ENCODE results near the gene OSBPL7.

The OSBPL7 gene

GRCh38 chr17:47866941-47867340, 45.3 kb upstream of the OSBPL7 start:
- no peak for DNase-seq
- TF ChIP-seq, protein P1, sequence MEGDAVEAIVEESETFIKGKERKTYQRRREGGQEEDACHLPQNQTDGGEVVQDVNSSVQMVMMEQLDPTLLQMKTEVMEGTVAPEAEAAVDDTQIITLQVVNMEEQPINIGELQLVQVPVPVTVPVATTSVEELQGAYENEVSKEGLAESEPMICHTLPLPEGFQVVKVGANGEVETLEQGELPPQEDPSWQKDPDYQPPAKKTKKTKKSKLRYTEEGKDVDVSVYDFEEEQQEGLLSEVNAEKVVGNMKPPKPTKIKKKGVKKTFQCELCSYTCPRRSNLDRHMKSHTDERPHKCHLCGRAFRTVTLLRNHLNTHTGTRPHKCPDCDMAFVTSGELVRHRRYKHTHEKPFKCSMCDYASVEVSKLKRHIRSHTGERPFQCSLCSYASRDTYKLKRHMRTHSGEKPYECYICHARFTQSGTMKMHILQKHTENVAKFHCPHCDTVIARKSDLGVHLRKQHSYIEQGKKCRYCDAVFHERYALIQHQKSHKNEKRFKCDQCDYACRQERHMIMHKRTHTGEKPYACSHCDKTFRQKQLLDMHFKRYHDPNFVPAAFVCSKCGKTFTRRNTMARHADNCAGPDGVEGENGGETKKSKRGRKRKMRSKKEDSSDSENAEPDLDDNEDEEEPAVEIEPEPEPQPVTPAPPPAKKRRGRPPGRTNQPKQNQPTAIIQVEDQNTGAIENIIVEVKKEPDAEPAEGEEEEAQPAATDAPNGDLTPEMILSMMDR (IDR thresholded peaks at IDR 0.05; ENCODE audit: low read depth, low read length): no peak
- H3K4me1 ChIP-seq: no peaks in the 10 kb centered on the region; the same call in none of the 2 replicates
- H3K27me3 ChIP-seq: peaks cover 76% of the 10 kb centered on the region
- H3K36me3 ChIP-seq: no peaks in the 10 kb centered on the region
- H3K9me3 ChIP-seq: no peaks in the 10 kb centered on the region
- H3K4me3 ChIP-seq (ENCODE audit: low read depth, low read length): peak overlapping the region; percentile 2; the same call in 1 of the 2 replicates

GRCh38 chr17:47864791-47865216, 43.2 kb upstream of the OSBPL7 start:
- Histone ChIP-seq H3K4me1 (no peaks in the 10 kb centered on the region; the same call in none of the 2 replicates), H3K9me3 (no peaks in the 10 kb centered on the region), H3K27me3 (peaks cover 71% of the 10 kb centered on the region), H3K36me3 (no peaks in the 10 kb centered on the region), H3K4me3 (ENCODE audit: low read depth, low read length) (no peak overlapping the region)
- TF ChIP-seq, protein P1 (IDR thresholded peaks at IDR 0.05; ENCODE audit: low read depth, low read length): no peak
- no peak for DNase-seq

- no peak for DNase-seq
- H3K36me3 ChIP-seq: no peaks in the 10 kb centered on the region
- H3K4me1 ChIP-seq: no peaks in the 10 kb centered on the region; the same call in none of the 2 replicates
- peaks cover 71% of the 10 kb centered on the region for H3K27me3 ChIP-seq
- TF ChIP-seq, protein P1 (IDR thresholded peaks at IDR 0.05; ENCODE audit: low read depth, low read length): no peak
- H3K4me3 ChIP-seq (ENCODE audit: low read depth, low read length): no peak overlapping the region
- no peaks in the 10 kb centered on the region for H3K9me3 ChIP-seq
Observed at GRCh38 chr17:47862621-47863440, 41.2 kb upstream of the OSBPL7 start.

GRCh38 chr17:47860386-47860785, 38.8 kb upstream of the OSBPL7 start:
- TF ChIP-seq, protein P1 (IDR thresholded peaks at IDR 0.05; ENCODE audit: low read depth, low read length): no peak
- H3K36me3 ChIP-seq: no peaks in the 10 kb centered on the region
- H3K4me3 ChIP-seq (ENCODE audit: low read depth, low read length): no peak overlapping the region
- H3K4me1 ChIP-seq: no peaks in the 10 kb centered on the region; the same call in 1 of the 2 replicates
- H3K9me3 ChIP-seq: no peaks in the 10 kb centered on the region
- peaks cover 69% of the 10 kb centered on the region for H3K27me3 ChIP-seq
- no peak for DNase-seq

DNA sequence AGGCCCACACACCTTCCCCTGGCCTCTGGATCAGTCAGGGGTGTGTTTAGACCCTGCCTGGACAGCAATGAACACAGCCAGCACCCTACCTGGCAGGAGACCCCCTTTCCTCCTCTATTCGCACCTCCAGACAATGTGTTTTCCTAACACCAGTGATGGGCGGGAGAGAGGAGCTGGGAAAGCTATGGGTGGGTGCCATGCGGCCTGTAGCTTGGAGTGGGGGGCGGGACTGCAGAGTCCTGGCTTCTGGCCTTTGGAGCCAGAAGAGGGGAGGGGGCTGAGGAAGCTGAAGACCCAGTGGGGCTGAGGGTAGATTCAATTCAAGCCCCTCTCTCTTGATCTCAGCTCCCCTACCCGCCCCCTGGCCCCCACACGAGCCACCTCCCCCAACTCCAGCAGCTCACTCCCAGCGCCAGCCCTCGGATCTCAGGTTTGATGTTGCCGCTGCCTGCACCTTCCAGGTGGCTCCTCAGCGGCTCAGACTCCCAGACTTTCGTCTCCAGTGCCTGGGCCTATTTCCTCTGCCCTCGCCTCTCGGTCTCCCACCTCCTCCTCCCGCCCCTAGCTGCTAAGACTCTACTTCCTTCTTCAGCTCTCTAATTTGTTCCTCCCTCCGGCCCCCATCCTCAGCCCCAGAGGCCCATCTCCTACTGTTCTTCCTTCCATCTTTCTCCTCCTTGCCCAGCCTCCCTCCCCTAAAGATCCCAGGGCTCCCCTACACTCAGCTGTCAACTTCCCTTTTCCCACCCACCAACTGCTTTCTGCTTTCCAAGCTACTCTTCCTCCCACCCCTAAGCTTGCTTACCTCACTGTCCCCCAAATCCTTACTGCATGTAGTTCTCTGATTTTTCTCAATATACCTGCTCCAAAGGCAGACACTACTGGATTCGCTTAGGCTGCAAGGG, 36.2 kb upstream of the OSBPL7 start:
- DNase-seq: no peak
- TF ChIP-seq, protein P1 (IDR thresholded peaks at IDR 0.05; ENCODE audit: low read depth, low read length): no peak
- Histone ChIP-seq H3K4me3 (ENCODE audit: low read depth, low read length) (no peak overlapping the region), H3K4me1 (no peaks in the 10 kb centered on the region; the same call in 1 of the 2 replicates), H3K36me3 (no peaks in the 10 kb centered on the region), H3K27me3 (peaks cover 87% of the 10 kb centered on the region), H3K9me3 (no peaks in the 10 kb centered on the region)

Data from BE2C (cell line).